Dermis lymphatic vessel endothelial cell (primary cell): ENCODE measurements around the gene PLXNA4. TPM values are rescaled to one million over a fixed set of nuclear protein-coding genes. Genes with fewer than 3 reads are reported as not detected.

ENCODE experiments used
- total RNA-seq: library from RNA; depleted of rRNA; stranded (reverse); fragments of >200 nt; gene quantifications from 2 replicates; pipeline ENCODE4 v1.2.1, GENCODE V29; 2014

PLXNA4 gene, protein sequence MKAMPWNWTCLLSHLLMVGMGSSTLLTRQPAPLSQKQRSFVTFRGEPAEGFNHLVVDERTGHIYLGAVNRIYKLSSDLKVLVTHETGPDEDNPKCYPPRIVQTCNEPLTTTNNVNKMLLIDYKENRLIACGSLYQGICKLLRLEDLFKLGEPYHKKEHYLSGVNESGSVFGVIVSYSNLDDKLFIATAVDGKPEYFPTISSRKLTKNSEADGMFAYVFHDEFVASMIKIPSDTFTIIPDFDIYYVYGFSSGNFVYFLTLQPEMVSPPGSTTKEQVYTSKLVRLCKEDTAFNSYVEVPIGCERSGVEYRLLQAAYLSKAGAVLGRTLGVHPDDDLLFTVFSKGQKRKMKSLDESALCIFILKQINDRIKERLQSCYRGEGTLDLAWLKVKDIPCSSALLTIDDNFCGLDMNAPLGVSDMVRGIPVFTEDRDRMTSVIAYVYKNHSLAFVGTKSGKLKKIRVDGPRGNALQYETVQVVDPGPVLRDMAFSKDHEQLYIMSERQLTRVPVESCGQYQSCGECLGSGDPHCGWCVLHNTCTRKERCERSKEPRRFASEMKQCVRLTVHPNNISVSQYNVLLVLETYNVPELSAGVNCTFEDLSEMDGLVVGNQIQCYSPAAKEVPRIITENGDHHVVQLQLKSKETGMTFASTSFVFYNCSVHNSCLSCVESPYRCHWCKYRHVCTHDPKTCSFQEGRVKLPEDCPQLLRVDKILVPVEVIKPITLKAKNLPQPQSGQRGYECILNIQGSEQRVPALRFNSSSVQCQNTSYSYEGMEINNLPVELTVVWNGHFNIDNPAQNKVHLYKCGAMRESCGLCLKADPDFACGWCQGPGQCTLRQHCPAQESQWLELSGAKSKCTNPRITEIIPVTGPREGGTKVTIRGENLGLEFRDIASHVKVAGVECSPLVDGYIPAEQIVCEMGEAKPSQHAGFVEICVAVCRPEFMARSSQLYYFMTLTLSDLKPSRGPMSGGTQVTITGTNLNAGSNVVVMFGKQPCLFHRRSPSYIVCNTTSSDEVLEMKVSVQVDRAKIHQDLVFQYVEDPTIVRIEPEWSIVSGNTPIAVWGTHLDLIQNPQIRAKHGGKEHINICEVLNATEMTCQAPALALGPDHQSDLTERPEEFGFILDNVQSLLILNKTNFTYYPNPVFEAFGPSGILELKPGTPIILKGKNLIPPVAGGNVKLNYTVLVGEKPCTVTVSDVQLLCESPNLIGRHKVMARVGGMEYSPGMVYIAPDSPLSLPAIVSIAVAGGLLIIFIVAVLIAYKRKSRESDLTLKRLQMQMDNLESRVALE (N-terminal part only)
- 5.3 and 30.2 TPM in 2 replicates for total RNA-seq

DNA sequence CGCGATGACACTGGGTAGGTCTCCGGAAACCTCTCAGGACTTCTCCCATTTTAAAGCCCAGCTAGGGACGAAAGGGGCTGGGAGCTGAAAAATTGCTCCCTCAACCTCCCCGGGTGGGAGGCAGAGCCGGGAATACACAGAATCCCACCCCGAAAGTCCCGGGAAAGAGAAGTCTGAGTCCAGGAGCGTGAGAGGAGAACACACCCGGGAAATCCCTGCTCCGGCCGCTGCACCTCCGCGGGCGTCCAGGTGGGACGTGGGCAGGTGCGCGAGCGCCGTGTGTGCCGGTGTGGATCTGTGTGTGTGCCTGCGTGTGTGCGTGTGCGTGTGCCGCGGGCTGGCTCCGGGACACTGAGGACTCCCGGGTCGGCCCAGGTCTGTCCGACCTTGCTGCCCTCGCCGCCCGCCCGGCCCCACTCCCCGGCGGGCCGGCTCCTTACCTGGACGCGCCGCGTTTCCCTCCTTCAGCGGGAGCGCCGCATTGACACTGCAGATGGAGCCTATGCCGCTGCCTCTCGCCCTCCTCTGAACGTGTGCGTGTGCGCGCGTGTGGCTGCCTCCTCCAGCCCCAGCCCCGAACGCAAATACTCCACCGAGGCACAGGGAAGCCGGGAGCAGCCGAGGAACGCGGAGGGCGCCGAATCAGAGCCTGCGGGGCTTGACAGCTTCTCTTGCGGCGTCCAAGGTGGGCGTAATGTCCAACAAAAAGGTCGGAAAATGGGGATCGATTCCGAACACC is at the start of gene PLXNA4:
Gene PLXNA4, minus strand, starts transcription at position 489 of the 739 bp plus-strand sequence. CDS start 67,777 bp downstream, outside the sequence.

